SU-DHL-6 (cell line): ENCODE data around the gene PMEL.

Source experiments
- EZH2phosphoT487 ChIP-seq: fragments of 200-600 bp; sonication (generic), shearing (Covaris generic); conservative IDR thresholded peaks from 2 replicates; pipeline ENCODE4 v1.6.1; 2018; ENCODE audit warnings: mild to moderate bottlenecking, antibody characterized with exemption, low read length, moderate library complexity, mixed read lengths
- TF ChIP-seq, protein P1 (sequence below): fragments of 200-600 bp; sonication (generic); IDR thresholded peaks from one replicate; pipeline ENCODE4 v1.5.1; 2017; ENCODE audit warnings: antibody characterized with exemption, mild to moderate bottlenecking, low read length, moderate library complexity; ENCODE audit not compliant: insufficient read depth, poor library complexity, severe bottlenecking

DNA sequence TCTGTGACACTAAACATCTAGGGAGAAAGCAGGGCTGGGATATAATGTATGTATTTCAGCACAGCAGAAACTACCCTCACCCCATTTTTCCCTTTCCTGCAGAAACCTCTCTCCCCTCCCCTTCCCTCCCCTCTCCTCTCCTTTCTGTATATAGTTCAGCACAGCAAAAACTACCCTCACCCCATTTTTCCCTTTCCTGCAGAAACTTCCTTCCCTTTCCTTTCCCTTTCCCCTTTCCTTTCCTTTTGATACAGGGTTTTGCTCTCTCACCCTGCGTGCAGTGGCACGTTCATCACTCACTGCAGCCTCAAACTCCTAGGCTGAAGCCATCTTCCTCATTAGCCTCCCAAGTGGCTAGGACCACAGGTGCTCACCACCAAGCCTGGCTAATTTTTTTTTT is 2.1 kb downstream of the PMEL start:
- TF ChIP-seq, protein P1, sequence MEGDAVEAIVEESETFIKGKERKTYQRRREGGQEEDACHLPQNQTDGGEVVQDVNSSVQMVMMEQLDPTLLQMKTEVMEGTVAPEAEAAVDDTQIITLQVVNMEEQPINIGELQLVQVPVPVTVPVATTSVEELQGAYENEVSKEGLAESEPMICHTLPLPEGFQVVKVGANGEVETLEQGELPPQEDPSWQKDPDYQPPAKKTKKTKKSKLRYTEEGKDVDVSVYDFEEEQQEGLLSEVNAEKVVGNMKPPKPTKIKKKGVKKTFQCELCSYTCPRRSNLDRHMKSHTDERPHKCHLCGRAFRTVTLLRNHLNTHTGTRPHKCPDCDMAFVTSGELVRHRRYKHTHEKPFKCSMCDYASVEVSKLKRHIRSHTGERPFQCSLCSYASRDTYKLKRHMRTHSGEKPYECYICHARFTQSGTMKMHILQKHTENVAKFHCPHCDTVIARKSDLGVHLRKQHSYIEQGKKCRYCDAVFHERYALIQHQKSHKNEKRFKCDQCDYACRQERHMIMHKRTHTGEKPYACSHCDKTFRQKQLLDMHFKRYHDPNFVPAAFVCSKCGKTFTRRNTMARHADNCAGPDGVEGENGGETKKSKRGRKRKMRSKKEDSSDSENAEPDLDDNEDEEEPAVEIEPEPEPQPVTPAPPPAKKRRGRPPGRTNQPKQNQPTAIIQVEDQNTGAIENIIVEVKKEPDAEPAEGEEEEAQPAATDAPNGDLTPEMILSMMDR, result no peak
- no peak for TF ChIP-seq EZH2phosphoT487
